ENCODE results near the gene CHPF2. TPM values are rescaled to one million over a fixed set of nuclear protein-coding genes. Genes with fewer than 3 reads are reported as not detected.
A peak's percentile ranks its signal among the peaks of the same experiment; 100 is the strongest.

Gene CHPF2
- polyA plus RNA-seq, 2 donors, result 10.8 to 13.6 TPM

GRCh38 chr7:151244196-151244840, 12.0 kb downstream of the CHPF2 start:
- Histone ChIP-seq H3K4me3 (ENCODE audit: low read depth in 1 of 2, low read length in 2 of 2) (no peak overlapping the region), H3K27ac (ENCODE audit: low read depth in 2 of 2, low read length in 1 of 2) (no peak overlapping the region), H3K36me3 (ENCODE audit: control insufficient read depth in 2 of 2, insufficient read depth in 2 of 2, low read length in 1 of 2) (peaks cover 0 to 5% of the 10 kb centered on the region in 2 donors), H3K4me1 (ENCODE audit: control insufficient read depth in 2 of 2, insufficient read depth in 2 of 2, low read length in 1 of 2) (peaks cover 4 to 22% of the 10 kb centered on the region in 2 donors), H3K9me3 (ENCODE audit: control insufficient read depth in 2 of 2, insufficient read depth in 1 of 2, low read depth in 1 of 2, low read length in 1 of 2) (no peaks in the 10 kb centered on the region), H3K27me3 (ENCODE audit: control insufficient read depth in 1 of 2, insufficient read depth in 2 of 2, low read length in 2 of 2) (no peaks in the 10 kb centered on the region)
- 26 to 30% methylated on average over 10 of the region's 10 CpGs for WGBS, 2 donors

- Histone ChIP-seq H3K27me3 (ENCODE audit: control insufficient read depth in 1 of 2, insufficient read depth in 2 of 2, low read length in 2 of 2) (no peaks in the 10 kb centered on the region), H3K4me1 (ENCODE audit: control insufficient read depth in 2 of 2, insufficient read depth in 2 of 2, low read length in 1 of 2) (peaks cover 4 to 23% of the 10 kb centered on the region in 2 donors), H3K9me3 (ENCODE audit: control insufficient read depth in 2 of 2, insufficient read depth in 1 of 2, low read depth in 1 of 2, low read length in 1 of 2) (no peaks in the 10 kb centered on the region), H3K4me3 (ENCODE audit: low read depth in 1 of 2, low read length in 2 of 2) (peak overlapping the region in 1 of 2 donors; percentile 31), H3K36me3 (ENCODE audit: control insufficient read depth in 2 of 2, insufficient read depth in 2 of 2, low read length in 1 of 2) (peaks cover 0 to 3% of the 10 kb centered on the region in 2 donors), H3K27ac (ENCODE audit: low read depth in 2 of 2, low read length in 1 of 2) (no peak overlapping the region)
- 10 to 11% methylated on average over 14 to 15 of the region's 15 CpGs for WGBS, 2 donors
These were observed 12.6 kb downstream of the CHPF2 start for GRCh38 chr7:151244841-151245346.

- Histone ChIP-seq H3K9me3 (ENCODE audit: control insufficient read depth in 2 of 2, insufficient read depth in 1 of 2, low read depth in 1 of 2, low read length in 1 of 2) (no peaks in the 10 kb centered on the region), H3K36me3 (ENCODE audit: control insufficient read depth in 2 of 2, insufficient read depth in 2 of 2, low read length in 1 of 2) (peaks cover 0 to 3% of the 10 kb centered on the region in 2 donors), H3K27me3 (ENCODE audit: control insufficient read depth in 1 of 2, insufficient read depth in 2 of 2, low read length in 2 of 2) (no peaks in the 10 kb centered on the region), H3K4me1 (ENCODE audit: control insufficient read depth in 2 of 2, insufficient read depth in 2 of 2, low read length in 1 of 2) (peaks cover 4 to 23% of the 10 kb centered on the region in 2 donors), H3K4me3 (ENCODE audit: low read depth in 1 of 2, low read length in 2 of 2) (peak overlapping the region in 1 of 2 donors; percentile 31), H3K27ac (ENCODE audit: low read depth in 2 of 2, low read length in 1 of 2) (no peak overlapping the region)
- 3 to 4% methylated on average over 51 to 60 of the region's 60 CpGs for WGBS, 2 donors
These were observed 13.2 kb downstream of the CHPF2 start for GRCh38 chr7:151245360-151246101.

- H3K36me3 ChIP-seq (ENCODE audit: control insufficient read depth in 2 of 2, insufficient read depth in 2 of 2, low read length in 1 of 2), result peaks cover 0 to 1% of the 10 kb centered on the region in 2 donors
- H3K4me3 ChIP-seq (ENCODE audit: low read depth in 1 of 2, low read length in 2 of 2), result no peak overlapping the region
These were observed 14.0 kb downstream of the CHPF2 start for GRCh38 chr7:151246102-151246850.

GRCh38 chr7:151246851-151247580, 14.7 kb downstream of the CHPF2 start:
- WGBS, 2 donors, result 62 to 64% methylated on average over 4 of the region's 4 CpGs
- H3K4me1 ChIP-seq (ENCODE audit: control insufficient read depth in 2 of 2, insufficient read depth in 2 of 2, low read length in 1 of 2), result peaks cover 6 to 23% of the 10 kb centered on the region in 2 donors
- no peaks in the 10 kb centered on the region for H3K36me3 ChIP-seq (ENCODE audit: control insufficient read depth in 2 of 2, insufficient read depth in 2 of 2, low read length in 1 of 2)
- no peak overlapping the region for H3K4me3 ChIP-seq (ENCODE audit: low read depth in 1 of 2, low read length in 2 of 2)
- no peaks in the 10 kb centered on the region for H3K27me3 ChIP-seq (ENCODE audit: control insufficient read depth in 1 of 2, insufficient read depth in 2 of 2, low read length in 2 of 2)
- H3K27ac ChIP-seq (ENCODE audit: low read depth in 2 of 2, low read length in 1 of 2), result peak overlapping the region; percentile 64 to 85
- H3K9me3 ChIP-seq (ENCODE audit: control insufficient read depth in 2 of 2, insufficient read depth in 1 of 2, low read depth in 1 of 2, low read length in 1 of 2), result no peaks in the 10 kb centered on the region

More at GRCh38 chr7:151246102-151246850, 14.0 kb downstream of the CHPF2 start:
- Histone ChIP-seq H3K27me3 (ENCODE audit: control insufficient read depth in 1 of 2, insufficient read depth in 2 of 2, low read length in 2 of 2) (no peaks in the 10 kb centered on the region), H3K4me1 (ENCODE audit: control insufficient read depth in 2 of 2, insufficient read depth in 2 of 2, low read length in 1 of 2) (peaks cover 4 to 23% of the 10 kb centered on the region in 2 donors), H3K27ac (ENCODE audit: low read depth in 2 of 2, low read length in 1 of 2) (peak overlapping the region in 1 of 2 donors; percentile 17), H3K9me3 (ENCODE audit: control insufficient read depth in 2 of 2, insufficient read depth in 1 of 2, low read depth in 1 of 2, low read length in 1 of 2) (no peaks in the 10 kb centered on the region)
- 45 to 49% methylated on average over 13 of the region's 13 CpGs for WGBS, 2 donors

- Histone ChIP-seq H3K4me1 (ENCODE audit: control insufficient read depth in 2 of 2, insufficient read depth in 2 of 2, low read length in 1 of 2) (peaks cover 6 to 25% of the 10 kb centered on the region in 2 donors), H3K36me3 (ENCODE audit: control insufficient read depth in 2 of 2, insufficient read depth in 2 of 2, low read length in 1 of 2) (no peaks in the 10 kb centered on the region), H3K27me3 (ENCODE audit: control insufficient read depth in 1 of 2, insufficient read depth in 2 of 2, low read length in 2 of 2) (no peaks in the 10 kb centered on the region), H3K27ac (ENCODE audit: low read depth in 2 of 2, low read length in 1 of 2) (peak overlapping the region; percentile 64 to 85), H3K9me3 (ENCODE audit: control insufficient read depth in 2 of 2, insufficient read depth in 1 of 2, low read depth in 1 of 2, low read length in 1 of 2) (no peaks in the 10 kb centered on the region), H3K4me3 (ENCODE audit: low read depth in 1 of 2, low read length in 2 of 2) (peak overlapping the region; percentile 50 to 53)
- WGBS, 2 donors, result 11% methylated on average over 24 to 29 of the region's 29 CpGs
These were observed 15.5 kb downstream of the CHPF2 start for GRCh38 chr7:151247611-151248345.

GRCh38 chr7:151248346-151249033, 16.2 kb downstream of the CHPF2 start, which contains the start of gene SMARCD3:
Gene SMARCD3, minus strand, starts transcription at chr7:151248694. Its CDS starts 132 bp downstream, at chr7:151248562.
- H3K4me3 ChIP-seq (ENCODE audit: low read depth in 1 of 2, low read length in 2 of 2), result peak within 1 kb of the TSS; percentile 50 to 53
- peaks cover 6 to 21% of the 10 kb centered on the region in 2 donors for H3K4me1 ChIP-seq (ENCODE audit: control insufficient read depth in 2 of 2, insufficient read depth in 2 of 2, low read length in 1 of 2)
- peak within 1 kb of the TSS; percentile 79 to 85 for H3K27ac ChIP-seq (ENCODE audit: low read depth in 2 of 2, low read length in 1 of 2)
- no peaks in the 10 kb centered on the region for H3K36me3 ChIP-seq (ENCODE audit: control insufficient read depth in 2 of 2, insufficient read depth in 2 of 2, low read length in 1 of 2)
- no peaks in the 10 kb centered on the region for H3K27me3 ChIP-seq (ENCODE audit: control insufficient read depth in 1 of 2, insufficient read depth in 2 of 2, low read length in 2 of 2)
- 1% methylated on average over 63 to 71 of the region's 71 CpGs for WGBS, 2 donors
- H3K9me3 ChIP-seq (ENCODE audit: control insufficient read depth in 2 of 2, insufficient read depth in 1 of 2, low read depth in 1 of 2, low read length in 1 of 2), result no peaks in the 10 kb centered on the region

GRCh38 chr7:151249034-151249731, 16.9 kb downstream of the CHPF2 start:
- 3 to 5% methylated on average over 43 to 45 of the region's 45 CpGs for WGBS, 2 donors
- H3K4me1 ChIP-seq (ENCODE audit: control insufficient read depth in 2 of 2, insufficient read depth in 2 of 2, low read length in 1 of 2), result peaks cover 3 to 21% of the 10 kb centered on the region in 2 donors
- H3K27me3 ChIP-seq (ENCODE audit: control insufficient read depth in 1 of 2, insufficient read depth in 2 of 2, low read length in 2 of 2), result no peaks in the 10 kb centered on the region
- peak overlapping the region; percentile 50 to 53 for H3K4me3 ChIP-seq (ENCODE audit: low read depth in 1 of 2, low read length in 2 of 2)
- no peaks in the 10 kb centered on the region for H3K36me3 ChIP-seq (ENCODE audit: control insufficient read depth in 2 of 2, insufficient read depth in 2 of 2, low read length in 1 of 2)
- peak overlapping the region; percentile 79 to 85 for H3K27ac ChIP-seq (ENCODE audit: low read depth in 2 of 2, low read length in 1 of 2)
- H3K9me3 ChIP-seq (ENCODE audit: control insufficient read depth in 2 of 2, insufficient read depth in 1 of 2, low read depth in 1 of 2, low read length in 1 of 2), result no peaks in the 10 kb centered on the region
